Kidney tubule cell (primary cell): ENCODE measurements around the gene LDB3.

Experiments used
- DNase-seq: peaks from one replicate; pipeline ENCODE4 v3.0.0-alpha.2; 2018; ENCODE audit warnings: low spot score

LDB3 gene

DNA sequence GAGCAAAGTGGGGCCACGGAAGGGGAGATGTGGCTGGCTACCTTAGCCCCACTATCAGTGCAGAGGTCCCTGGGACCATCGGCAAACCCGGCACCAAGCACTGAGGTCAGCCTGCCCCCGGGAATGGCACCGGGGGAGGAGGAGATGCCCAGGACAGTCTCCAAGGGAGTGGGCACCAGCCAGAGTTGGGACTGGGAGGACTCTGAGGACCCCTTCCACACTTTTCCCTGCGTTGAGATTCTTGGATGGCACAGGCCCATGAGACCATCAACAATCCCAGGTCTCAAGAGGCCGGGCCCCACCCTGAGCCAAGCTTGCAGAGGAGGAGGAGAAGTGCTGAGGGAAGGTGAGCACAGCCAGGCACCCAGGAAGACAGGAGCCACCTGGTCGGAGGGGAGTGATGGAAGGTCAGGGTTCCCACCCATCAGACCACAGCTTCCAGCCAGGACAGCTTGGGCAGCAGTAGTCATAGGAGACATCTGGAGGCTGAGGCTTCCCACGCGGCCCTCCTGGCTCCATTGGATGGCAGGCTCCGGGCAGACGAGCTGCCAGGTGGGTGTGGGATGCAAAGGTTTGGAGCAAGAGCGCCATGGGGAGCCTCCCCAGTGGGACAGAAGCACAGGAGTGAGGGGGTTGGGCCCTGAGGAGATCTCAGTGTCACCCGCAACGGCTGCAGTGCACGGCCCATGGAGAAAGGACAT is 16.5 kb upstream of the LDB3 start:
- no peak for DNase-seq

- no peak for DNase-seq
Observed at GRCh38 chr10:86652361-86653202, 15.7 kb upstream of the LDB3 start.

DNA sequence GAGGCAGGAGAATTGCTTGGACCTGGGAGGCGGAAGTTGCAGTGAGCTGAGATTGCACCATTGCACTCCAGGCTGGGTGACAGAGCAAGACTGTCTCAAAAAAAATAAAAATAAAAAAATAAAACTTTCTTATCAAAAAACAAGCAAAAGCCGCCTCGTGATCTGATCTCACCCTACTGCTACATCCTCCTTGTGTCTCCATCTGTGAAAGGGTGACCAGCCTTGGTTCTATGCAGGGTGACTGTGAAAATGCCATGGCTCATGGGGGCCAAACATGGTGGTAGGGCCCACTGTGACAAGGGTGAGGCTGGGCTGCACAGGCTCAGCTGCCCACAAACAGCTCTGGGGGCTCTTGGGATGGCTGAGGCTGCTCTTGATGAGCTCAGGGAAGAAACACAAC is 14.9 kb upstream of the LDB3 start:
- DNase-seq, result no peak

DNA sequence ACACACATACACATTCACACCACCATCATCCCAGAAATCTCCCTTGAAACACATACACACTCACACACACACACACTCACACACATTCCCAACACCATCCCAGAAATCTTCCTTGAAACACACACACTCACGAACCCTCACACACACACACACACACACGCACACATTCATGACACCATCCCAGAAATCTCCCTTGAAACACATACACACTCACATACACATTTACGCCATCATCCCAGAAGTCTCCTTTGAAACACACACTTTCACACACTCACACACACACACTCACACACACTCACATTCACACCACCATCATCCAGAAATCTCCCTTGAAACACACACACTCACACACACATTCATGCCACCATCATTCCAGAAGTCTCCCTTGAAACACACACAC is 14.3 kb upstream of the LDB3 start:
- DNase-seq, result no peak

GRCh38 chr10:86654411-86655172 is 13.7 kb upstream of the LDB3 start, which contains the start of gene OPN4:
Gene OPN4 (plus strand): TSS chr10:86654547. CDS start chr10:86654784, 237 bp downstream.
- peak; percentile 2 for DNase-seq

- DNase-seq, result no peak
Observed at GRCh38 chr10:86655173-86655540, 13.2 kb upstream of the LDB3 start.

DNA sequence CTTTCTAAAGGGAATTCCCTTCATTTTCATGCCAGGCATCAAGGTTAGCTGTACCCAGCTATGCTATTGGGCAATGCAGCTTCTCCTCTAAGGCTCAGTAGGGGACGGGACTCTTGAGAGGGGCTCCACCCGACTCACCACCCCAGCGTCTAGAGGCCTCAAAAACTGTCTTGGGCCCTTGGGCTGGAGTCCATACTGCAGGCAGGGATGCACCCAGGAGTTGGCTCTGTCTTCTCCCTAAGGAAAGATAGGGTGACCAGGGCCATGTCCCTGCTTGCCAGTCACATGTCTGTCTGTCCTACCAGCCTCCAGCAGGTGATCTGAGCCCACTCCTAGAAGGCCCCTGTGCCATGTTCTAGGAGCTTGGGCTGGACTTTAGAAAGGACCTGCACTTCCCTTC is 12.7 kb upstream of the LDB3 start:
- DNase-seq, result no peak

GRCh38 chr10:86657011-86657395 is 11.3 kb upstream of the LDB3 start:
- DNase-seq, result no peak

- DNase-seq, result peak; percentile 31
Observed at GRCh38 chr10:86657396-86658011, 10.8 kb upstream of the LDB3 start.

GRCh38 chr10:86658261-86658741 is 10.0 kb upstream of the LDB3 start:
- no peak for DNase-seq

DNA sequence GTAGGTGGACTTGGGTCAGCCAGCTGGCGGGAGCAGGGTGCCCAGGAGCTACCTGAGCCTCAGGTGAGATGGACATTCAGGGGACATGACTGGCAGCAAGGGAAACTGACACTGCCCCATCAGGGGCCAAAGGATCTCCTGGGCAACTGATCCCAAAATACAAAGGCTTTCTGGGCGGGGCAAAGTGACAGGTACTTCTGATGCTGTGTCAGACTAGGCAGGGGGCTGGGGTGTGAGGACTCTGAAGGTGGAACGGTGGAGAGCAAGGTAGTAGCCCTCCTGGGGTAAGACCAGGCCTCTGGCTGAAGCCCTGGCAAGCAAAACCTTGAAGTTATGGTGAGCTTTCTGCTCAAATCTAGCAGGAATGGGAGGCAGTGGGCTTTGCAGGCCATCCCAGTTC is 9.6 kb upstream of the LDB3 start:
- no peak for DNase-seq

DNA sequence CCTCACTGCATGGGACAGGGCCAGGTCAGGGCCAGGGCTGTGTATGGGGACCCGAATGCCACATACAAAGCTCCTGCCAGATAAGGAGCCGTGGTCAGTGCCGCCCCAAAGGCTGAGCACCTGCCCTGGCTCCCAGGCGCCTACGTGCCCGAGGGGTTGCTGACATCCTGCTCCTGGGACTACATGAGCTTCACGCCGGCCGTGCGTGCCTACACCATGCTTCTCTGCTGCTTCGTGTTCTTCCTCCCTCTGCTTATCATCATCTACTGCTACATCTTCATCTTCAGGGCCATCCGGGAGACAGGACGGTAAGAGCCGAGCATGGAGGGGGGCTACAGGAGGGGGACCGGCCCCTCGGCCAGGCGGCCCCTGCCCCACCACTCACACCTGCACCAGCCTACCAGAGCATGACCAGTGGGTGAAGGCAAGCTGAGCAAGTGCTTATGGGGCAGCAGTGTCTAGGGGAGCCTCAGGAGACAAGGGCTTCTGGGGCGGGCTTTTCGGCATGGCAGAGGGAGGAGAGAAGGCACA is 9.1 kb upstream of the LDB3 start:
- no peak for DNase-seq

DNA sequence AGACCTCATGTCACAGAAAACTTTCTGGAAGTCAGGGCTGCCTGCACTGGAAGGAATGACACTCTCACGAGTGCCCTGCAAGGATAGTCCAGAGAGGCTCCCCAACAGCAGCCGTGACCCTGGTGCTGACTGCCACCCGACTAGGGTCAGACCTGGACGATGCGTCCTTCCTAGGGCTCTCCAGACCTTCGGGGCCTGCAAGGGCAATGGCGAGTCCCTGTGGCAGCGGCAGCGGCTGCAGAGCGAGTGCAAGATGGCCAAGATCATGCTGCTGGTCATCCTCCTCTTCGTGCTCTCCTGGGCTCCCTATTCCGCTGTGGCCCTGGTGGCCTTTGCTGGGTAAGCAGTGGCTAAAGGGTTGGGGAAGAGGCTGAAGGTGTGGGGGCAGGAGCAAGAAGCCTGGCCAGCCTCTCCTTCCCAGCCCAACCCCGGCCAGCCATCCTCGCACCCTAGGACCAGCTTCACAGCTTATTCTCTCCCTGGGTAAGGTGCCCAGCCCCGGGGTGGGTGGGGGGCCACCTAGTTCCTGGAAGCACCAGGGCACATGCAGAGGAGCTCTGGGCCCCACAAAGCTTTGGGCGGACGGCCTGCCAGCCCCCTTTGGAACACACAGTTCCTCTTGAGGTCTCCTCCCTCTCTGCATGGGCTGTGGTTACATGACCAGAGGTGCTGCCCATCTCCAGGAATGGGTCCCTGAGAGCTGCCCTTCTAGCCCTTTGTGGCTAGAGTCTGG is 8.4 kb upstream of the LDB3 start:
- DNase-seq, result no peak

DNA sequence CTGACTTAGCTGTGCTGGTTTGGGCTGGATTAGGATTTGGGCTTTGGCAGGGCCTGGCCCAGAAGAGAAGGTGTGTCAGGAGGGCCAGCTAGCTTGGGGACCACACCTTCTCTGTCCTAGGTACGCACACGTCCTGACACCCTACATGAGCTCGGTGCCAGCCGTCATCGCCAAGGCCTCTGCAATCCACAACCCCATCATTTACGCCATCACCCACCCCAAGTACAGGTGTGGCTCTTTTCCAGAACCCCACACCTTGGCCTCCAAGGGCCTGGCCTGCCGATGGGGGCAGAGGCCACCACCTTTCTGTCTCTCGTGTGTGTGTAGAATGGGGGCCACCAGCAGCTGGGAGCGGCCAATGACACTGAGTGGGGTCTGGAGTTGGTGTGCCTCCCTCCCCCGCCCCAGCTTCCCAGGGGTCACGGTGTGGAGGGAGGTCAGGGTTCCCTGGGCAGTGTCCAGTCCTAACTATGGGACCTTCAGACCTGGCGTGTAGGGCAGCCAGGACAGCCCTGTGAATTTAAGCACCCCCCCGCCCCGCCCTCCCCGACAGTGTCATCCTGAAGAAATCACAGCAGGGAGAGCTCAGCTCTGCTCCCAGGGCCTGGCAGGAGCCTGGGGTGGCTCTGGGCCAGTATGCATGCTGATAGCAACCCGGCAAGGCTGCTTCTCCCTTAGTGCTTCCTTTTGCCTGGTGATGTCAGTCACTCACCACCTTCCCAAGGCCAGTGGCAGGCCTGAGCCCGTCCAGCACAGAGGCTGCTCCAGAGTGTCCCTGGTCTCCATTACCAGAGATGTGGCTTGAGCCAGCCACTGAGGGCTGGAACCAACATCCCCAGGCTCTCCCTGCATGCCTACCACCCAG is 6.9 kb upstream of the LDB3 start:
- DNase-seq, result no peak

DNA sequence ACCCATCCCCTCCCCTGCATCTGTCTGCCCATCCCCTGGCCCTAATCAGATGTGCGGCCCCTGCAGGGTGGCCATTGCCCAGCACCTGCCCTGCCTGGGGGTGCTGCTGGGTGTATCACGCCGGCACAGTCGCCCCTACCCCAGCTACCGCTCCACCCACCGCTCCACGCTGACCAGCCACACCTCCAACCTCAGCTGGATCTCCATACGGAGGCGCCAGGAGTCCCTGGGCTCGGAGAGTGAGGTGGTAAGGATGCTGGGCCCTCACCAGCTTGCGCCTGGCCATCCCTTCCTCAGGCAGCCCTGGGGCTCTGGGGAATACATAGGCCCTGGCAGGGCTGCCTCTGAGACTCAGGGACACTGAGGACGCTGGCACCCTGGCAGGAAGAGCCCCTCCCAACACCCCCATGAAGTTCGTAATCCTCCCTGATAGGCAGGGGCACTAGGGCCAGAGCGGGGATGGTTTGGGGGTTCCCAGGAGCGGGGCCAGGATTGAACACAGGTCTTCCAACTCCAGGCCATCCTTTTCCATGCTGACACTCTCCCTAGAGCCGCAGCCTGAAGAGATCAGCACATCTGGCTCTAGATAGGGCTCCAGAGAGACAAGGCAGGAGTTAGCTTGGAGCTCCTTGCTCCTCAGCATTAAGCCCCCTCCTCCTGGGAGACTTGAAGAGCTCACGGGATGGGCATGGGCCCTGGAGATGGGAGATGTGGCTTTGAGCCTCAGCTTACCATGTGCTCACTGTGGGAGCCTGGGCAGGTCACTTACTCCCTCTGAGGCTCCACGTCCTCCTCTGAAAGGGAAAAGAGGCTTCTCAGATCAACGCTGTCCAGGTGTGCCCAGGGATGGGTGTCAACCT is 5.9 kb upstream of the LDB3 start:
- DNase-seq, result no peak

DNA sequence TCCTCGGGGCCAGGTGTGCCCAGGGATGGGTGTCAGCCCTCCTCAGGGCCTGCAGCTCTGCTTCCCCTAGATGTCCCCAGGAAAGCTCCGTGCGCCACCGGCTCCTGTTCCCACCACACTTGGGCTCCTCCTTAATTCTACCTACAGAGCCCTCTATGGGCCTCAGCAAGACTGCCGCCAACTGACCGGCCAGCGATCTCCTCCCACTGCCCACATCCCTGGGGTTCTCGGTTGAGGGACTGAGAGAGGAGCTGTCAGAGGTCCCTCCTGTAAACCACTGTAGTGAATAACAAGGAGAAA is 5.3 kb upstream of the LDB3 start:
- DNase-seq, result no peak

DNA sequence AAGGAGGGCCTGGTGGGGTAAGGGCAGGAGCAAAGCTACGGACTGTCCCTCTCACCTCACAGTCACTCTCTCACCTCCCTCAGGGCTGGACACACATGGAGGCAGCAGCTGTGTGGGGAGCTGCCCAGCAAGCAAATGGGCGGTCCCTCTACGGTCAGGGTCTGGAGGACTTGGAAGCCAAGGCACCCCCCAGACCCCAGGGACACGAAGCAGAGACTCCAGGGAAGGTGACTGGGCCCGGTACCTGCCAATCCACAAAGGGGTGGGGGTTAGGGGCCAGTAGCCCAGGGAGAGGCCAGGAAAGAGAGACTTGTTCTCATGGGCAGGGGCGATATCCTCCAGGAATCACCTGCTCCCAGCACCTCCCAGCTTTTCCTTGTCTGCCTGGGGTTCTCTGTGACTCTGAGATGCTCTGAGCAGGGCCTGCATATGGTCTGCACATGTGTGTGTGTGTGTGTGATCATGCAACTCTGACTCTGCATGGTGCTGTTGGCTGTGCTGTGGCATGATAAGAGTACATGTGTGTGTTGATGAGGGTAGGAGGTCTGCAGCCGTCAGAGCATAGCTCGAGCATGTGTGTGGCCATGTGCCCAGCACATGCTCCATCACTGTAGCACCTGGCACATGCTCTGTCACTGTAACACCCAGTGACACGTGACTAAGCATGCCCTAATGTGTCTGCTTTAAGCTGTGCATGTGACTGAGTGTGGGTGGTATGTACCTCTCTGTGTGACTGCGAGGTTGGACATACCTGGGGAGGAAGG is 4.6 kb upstream of the LDB3 start:
- DNase-seq, result no peak

- no peak for DNase-seq
Observed at GRCh38 chr10:86664341-86665217, 3.7 kb upstream of the LDB3 start.
